Breast epithelium (tissue), 4 donors: Measurements from ENCODE around the gene DCLK3. TPM values are rescaled to one million over a fixed set of nuclear protein-coding genes. Genes with fewer than 3 reads are reported as not detected.

Source experiments
- DNase-seq, 2 donors: peaks; one replicate each; pipeline ENCODE4 v3.0.0-alpha.2; 2019; ENCODE audit warnings: low spot score in 2 of 2
- H3K27ac ChIP-seq, 2 donors: fragments of 200-600 bp; sonication (generic) in 1 of 2; one replicate each; pipeline ENCODE4 v1.5.1; 2016 to 2019; ENCODE audit warnings: mild to moderate bottlenecking in 1 of 2
- H3K27me3 ChIP-seq, 2 donors: fragments of 200-600 bp; sonication (generic) in 1 of 2; one replicate each; pipeline versions ENCODE4 v1.5.1 to v1.6.0; 2017 to 2019; ENCODE audit warnings: control low read depth in 1 of 2, mild to moderate bottlenecking in 1 of 2
- H3K36me3 ChIP-seq: fragments of 200-600 bp; one replicate; pipeline ENCODE4 v1.5.1; 2019
- H3K4me1 ChIP-seq, 2 donors: fragments of 200-600 bp; sonication (generic); one replicate each; pipeline ENCODE4 v1.5.1; 2016 to 2019; ENCODE audit warnings: control low read depth in 1 of 2
- H3K4me3 ChIP-seq, 3 donors: fragments of 200-600 bp; sonication (generic); 1 replicate in 2 of 3; 2 replicates in 1 of 3; pipeline ENCODE4 v1.5.1; 2016 to 2019; ENCODE audit warnings: mild to moderate bottlenecking in 3 of 3, moderate library complexity in 2 of 3
- H3K9me3 ChIP-seq, 2 donors: fragments of 200-600 bp; sonication (generic) in 1 of 2; one replicate each; pipeline ENCODE4 v1.5.1; 2016 to 2019; ENCODE audit warnings: control low read depth in 1 of 2
- CTCF ChIP-seq, 3 donors: fragments of 450-650 bp; IDR thresholded peaks; one replicate each; pipeline ENCODE4 v1.5.1; 2016 to 2017; ENCODE audit warnings: antibody characterized with exemption in 3 of 3, mild to moderate bottlenecking in 3 of 3, moderate library complexity in 3 of 3
- POLR2A ChIP-seq: fragments of 450-650 bp; IDR thresholded peaks from one replicate; pipeline ENCODE4 v1.6.1; 2016; ENCODE audit warnings: antibody characterized with exemption, mild to moderate bottlenecking, moderate library complexity
- POLR2AphosphoS5 ChIP-seq, 3 donors: sonication (generic); formaldehyde crosslinking; IDR thresholded peaks; one replicate each; pipeline ENCODE4 v1.6.1; 2017; ENCODE audit warnings: antibody characterized with exemption in 3 of 3
- intact Hi-C: fragments of 100-400 bp; cut with DNase I; formaldehyde crosslinking; loops from one replicate; pipeline ENCODE4 v1.15.1; 2023; ENCODE audit warnings: low total_unique reads
- total RNA-seq, 3 donors: library from RNA; depleted of rRNA; stranded (reverse); fragments of >200 nt; gene quantifications; one replicate each; pipeline ENCODE4 v1.1.0, GENCODE V29; 2016

Gene DCLK3
- total RNA-seq = under 1 TPM in 1 of 3 donors, not detected in 2; 0.16 TPM

DNA sequence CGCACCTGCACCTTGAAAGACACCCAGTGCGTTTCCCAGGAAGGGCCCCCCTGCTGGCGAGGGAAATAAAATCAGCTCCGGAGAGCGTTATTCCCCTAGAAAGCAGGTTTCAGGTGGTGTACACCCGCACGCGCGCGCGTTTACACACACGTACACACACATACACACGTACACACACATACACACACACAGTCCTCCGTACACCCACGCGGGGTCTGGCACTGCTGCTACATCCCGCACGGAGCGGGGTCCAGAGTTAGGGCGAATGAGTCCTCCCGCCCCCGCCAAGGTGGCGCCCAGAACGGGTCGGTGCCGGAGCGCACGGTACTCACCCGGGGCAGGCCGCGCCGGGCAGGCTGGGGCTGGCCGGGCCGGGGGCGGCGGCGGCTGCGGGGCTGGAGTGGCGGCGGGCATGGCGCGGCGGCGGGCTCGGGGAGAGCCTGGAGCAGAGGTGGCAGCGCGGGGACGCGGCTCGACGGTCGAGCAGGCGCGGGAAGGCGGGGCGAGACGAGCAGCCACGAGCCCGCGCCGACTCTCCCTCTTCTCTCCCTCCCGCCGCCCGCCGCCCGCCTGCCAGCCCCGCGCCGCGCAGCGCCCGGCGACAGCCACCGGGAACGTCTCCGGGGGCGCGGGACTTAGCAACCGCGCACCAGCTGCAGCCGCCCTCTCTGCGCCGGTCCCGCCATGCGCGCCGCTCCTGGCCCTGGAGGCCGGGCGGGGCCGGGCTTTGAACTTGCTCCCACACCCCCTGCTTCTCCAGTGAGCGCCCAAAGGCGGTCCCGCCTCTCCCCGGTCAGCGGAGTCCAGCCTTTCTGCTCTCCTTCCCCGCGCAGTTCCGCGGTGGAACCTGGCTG lies at the start of gene DCLK3:
Gene DCLK3 (minus strand): TSS at position 704 of the 854 bp plus-strand sequence. CDS start 290 bp downstream, at position 414.
- Histone ChIP-seq H3K9me3 (no peaks in the 10 kb centered on the region), H3K27ac (no peak within 1 kb of the TSS), H3K36me3 (no peaks in the 10 kb centered on the region), H3K4me3 (peak within 1 kb of the TSS; percentile 22 to 69 (median 50)), H3K27me3 (peaks cover 2 to 22% of the 10 kb centered on the region in 2 donors), H3K4me1 (no peaks in the 10 kb centered on the region)
- no peak for TF ChIP-seq POLR2AphosphoS5 (IDR thresholded peaks at IDR 0.05)
- no peak for TF ChIP-seq POLR2A
- no peak for TF ChIP-seq CTCF (IDR thresholded peaks at IDR 0.05)
- DNase-seq = no peak
- intact Hi-C loops = no loop called here

DNA sequence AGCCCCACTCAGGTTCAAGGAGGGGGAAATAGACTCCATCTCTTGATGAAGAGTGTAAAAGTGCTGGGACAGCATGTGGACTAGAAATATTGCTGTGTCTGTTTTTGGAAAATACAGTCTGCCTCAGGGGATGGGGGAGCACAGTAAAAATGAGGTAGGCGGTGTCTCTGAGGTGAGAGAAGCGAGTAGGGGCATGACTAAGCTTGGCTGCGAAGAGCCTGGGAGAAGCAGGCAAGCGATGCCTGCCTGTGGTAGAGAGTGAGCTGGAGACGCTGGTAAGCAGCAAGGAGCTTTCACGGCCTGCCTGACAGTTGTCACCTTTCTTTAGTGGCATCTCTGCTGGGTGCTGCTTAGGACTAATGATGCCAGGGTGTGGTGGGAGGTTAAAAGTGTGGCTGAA lies 49.0 kb upstream of the DCLK3 start:
- H3K36me3 ChIP-seq = no peaks in the 10 kb centered on the region
- peak overlapping the region; percentile 37 to 48 for H3K27ac ChIP-seq
- no peaks in the 10 kb centered on the region for H3K27me3 ChIP-seq
- H3K9me3 ChIP-seq = no peaks in the 10 kb centered on the region
- intact Hi-C loops = no loop called here
- no peak overlapping the region for H3K4me3 ChIP-seq
- TF ChIP-seq POLR2A (no peak), CTCF (IDR thresholded peaks at IDR 0.05) (no peak), POLR2AphosphoS5 (IDR thresholded peaks at IDR 0.05) (no peak)
- DNase-seq = peak in 1 of 2 donors; percentile 45
- no peaks in the 10 kb centered on the region for H3K4me1 ChIP-seq

DNA sequence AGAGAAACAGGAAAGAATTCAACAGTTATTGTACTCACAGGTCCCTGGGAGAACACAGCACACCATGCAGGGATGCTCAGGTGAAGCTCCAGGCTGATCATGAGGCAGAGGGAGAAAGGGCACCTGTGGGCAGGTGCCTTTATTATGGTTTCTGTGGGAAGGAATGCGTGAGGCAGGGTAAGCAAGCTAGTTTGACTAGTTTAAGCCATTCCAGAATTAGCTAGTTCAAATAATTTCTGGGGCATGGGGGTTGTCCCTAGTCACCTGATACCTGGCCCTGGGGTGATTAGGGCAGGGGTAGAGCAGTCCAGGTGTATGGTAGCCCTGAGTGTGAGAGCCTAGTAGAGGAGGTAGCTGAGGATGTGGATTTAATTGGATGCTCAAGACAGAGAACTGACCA lies 47.9 kb upstream of the DCLK3 start:
- intact Hi-C loops = no loop called here
- TF ChIP-seq CTCF (IDR thresholded peaks at IDR 0.05) = no peak
- no peak for TF ChIP-seq POLR2A
- TF ChIP-seq POLR2AphosphoS5 (IDR thresholded peaks at IDR 0.05) = no peak
- Histone ChIP-seq H3K9me3 (no peaks in the 10 kb centered on the region), H3K36me3 (no peaks in the 10 kb centered on the region), H3K27ac (no peak overlapping the region), H3K4me1 (no peaks in the 10 kb centered on the region), H3K27me3 (no peaks in the 10 kb centered on the region), H3K4me3 (no peak overlapping the region)
- DNase-seq = no peak

DNA sequence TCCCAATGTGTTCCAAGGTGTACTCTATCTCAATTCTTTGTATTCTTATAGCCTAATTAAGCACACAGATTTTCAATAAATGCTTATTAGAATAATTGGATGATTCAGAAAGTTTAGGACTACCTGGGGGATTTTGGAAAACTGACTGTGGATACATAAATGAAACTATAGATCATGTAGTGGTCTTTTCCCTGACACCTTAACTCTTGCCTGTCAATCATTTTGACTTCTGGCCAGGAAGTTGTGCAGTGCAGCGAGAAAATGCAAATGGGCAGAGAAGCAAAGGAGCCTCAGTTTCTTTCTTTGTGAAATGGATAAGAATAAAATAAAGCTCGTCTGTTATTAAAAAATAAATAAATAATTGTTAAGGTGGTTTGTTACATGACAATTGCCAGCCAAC lies 47.4 kb upstream of the DCLK3 start:
- Histone ChIP-seq H3K27me3 (no peaks in the 10 kb centered on the region), H3K27ac (no peak overlapping the region), H3K4me1 (no peaks in the 10 kb centered on the region), H3K36me3 (no peaks in the 10 kb centered on the region), H3K9me3 (peaks cover 0 to under 1% of the 10 kb centered on the region in 2 donors), H3K4me3 (no peak overlapping the region)
- TF ChIP-seq POLR2AphosphoS5 (IDR thresholded peaks at IDR 0.05) = no peak
- DNase-seq = no peak
- intact Hi-C loops = no loop called here

DNA sequence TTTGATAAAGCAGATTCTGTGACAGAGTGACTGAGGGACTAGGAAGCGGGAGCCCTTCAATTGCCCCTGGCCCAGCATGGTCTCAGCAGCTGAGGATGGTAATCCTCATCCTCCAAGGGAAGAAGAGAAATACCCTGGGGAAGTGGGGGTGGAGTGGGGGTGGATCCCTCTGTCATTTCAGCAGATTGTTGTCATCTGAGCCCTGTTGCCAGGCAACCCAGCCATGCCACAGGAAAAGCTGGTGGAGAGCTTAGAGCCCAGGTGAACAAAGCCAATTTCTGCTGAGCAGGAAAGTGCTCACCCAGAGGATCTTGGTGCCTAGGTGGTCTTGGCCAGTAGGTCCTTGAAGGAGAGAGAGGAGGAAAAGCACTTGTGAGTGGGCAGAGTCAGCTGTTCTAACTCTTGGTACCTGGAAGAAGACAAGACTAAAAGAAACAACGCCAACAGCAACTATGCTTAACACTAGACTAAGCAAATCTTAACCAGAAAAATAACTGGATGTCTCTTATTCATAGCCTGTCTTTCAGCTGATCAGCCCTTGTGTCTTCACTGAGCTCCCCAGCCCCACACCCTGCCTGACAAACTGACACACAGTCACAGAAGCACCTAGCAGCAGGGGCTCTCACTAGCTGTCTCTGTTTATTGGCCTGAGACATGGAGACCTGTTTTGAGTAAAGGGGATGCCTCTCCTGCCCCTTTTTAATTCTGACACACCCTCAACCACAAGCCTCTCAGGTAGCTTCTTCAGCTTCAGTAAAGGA lies 40.1 kb upstream of the DCLK3 start:
- no peak for DNase-seq
- H3K4me1 ChIP-seq = no peaks in the 10 kb centered on the region

More for the DNA sequence above, 40.1 kb upstream of the DCLK3 start:
- intact Hi-C loops = no loop called here
- Histone ChIP-seq H3K36me3 (no peaks in the 10 kb centered on the region), H3K9me3 (peaks cover 17 to 30% of the 10 kb centered on the region in 2 donors), H3K27ac (no peak overlapping the region), H3K4me3 (no peak overlapping the region), H3K27me3 (no peaks in the 10 kb centered on the region)
- TF ChIP-seq POLR2AphosphoS5 (IDR thresholded peaks at IDR 0.05) (no peak), CTCF (IDR thresholded peaks at IDR 0.05) (no peak), POLR2A (no peak)
